NK-92 (cell line): ENCODE results near the gene HINFP.
"Not testable (repeated sequence)": the region's sequence is repeated elsewhere in the genome, so short reads cannot be mapped to it uniquely, and the experiment has no call there.

Experiments
- DNase-seq: peaks from one replicate; lab custom pipeline; 2025; ENCODE audit not compliant: unreplicated experiment; lab: John Stamatoyannopoulos, UW

Gene HINFP

DNA sequence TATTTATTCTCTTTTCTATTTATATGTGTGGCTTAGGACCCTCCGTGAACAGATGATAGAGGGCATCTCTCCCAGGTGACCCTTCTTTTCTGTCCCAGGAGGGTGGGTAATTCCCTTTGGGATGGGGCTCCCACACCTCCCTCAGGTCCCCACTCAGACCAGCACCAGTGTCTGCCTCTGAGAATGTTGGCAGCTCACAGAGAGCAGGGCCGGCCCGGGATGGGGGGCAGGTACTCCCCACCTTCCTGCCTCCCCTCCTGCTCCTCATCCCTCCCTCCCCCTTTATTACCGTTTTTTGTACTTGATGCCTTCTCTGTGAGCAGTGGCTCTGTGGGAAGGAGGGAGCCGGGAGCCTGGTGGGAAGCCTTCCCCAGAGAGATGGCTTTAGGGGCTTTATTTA, 4.8 kb upstream of the HINFP start:
- no peak for DNase-seq

DNA sequence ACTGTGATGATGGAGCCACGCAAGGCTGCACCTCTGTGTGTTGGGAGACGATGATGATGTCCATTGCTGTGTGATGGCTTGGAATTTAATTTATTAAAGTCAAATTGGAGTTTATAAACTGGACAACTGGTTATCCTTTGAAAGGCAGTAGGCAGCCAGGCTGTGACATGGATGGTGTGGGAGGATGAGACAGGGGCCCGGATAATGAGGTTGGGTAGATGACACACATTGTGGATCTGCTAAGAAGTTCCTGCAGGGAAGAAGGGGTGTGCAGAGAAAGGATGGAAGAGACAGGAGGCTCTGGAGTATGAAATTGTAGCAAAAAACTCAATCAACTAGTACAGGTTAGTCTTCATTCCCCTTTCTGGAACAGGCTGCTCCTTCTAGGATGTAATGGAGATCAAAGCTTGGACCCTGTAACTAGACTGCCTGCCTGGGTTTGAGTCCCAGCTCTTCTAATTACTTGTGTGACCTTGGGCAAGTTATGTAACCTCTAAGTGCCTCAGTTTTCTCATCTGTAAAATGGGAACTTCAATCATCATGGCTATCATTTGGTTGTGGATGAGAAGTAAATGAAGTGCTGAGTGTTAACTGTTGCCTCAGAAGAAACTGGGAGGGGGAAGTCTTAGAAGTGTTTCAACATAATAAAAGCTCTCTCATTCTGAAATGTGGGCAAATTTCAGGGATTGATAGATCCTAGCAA, 4.2 kb upstream of the HINFP start:
- no peak for DNase-seq

GRCh38 chr11:119118227-119118626, 3.2 kb upstream of the HINFP start:
- DNase-seq, result no peak

DNA sequence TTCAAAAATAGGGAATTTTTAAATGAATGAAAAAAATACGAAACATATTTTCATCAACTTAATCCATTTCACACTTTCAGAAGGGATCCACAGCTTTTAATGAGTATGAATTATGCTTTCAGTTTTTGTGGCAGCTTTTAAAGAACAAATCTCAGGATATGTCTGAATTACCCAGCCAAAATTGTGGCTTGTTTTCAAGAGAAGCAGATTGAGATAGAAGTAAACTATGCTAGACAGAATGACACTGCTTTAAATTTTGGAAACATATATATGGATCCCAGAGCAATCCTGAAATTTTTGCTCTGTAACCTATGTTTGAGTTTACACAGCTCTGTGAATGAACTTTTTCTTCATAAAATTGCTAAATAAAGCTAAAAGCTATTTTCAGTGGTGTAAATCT, 2.4 kb upstream of the HINFP start:
- no peak for DNase-seq

GRCh38 chr11:119120639-119121007, 757 bp upstream of the HINFP start:
- no peak for DNase-seq

DNA sequence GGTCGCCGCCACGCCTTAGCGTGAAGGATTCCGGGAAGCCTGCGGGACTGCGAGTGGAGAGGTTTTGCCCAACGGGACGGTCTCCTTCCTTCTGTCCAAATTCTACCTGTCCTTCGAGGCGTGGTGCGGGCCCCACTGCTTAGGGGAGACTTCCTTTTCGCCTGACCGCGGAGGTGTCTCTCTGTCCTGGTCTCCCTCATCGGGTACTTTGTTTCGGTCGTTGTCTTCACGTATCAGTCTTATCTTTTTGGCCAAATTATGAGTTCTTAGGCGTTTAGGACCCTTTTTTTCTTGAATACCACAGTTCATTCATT, 388 bp downstream of the HINFP start:
- DNase-seq, result no peak

DNA sequence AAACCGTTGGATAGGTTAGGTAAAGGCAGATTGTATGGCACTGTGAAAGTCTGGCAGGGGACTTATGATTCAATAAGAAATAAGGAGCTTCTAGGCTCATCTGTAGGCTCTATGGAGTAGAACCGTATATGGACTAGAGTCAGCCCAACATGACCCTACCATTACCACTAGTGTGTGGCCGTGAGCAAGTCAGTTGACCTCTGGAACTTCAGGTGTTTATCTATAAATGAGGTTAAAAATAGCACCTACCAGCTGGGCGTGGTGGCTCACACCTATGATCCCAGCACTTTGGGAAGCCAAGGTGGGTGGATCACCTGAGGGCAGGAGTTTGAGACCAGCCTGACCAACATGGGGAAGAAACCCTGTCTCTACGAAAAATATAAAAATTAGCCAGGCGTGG, 4.4 kb downstream of the HINFP start:
- DNase-seq, result no peak

DNA sequence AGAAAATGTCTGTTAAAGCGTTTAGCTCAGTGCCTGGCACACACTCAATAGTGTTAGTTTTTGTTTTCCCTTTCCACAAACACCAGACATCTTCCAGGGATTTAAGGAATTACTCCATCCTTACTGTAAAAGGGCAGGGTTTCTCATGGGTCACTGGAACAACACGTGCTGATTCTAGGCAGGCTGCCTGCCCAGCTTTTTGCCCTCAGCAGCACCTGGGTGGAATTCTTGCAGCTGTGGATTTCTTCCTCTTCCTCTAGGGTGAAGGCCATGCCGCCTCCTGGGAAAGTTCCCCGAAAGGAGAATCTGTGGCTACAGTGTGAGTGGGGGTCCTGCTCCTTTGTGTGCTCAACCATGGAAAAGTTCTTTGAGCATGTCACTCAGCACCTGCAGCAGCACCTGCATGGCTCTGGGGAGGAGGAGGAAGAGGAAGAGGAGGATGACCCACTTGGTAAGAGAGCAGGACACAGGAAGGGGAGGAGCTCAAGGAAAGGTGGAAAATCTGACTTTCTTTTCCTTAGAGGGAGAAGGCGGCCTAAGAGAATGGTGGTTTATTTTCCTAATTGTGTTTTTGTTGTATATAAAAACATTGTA, 5.4 kb downstream of the HINFP start:
- no peak for DNase-seq

DNA sequence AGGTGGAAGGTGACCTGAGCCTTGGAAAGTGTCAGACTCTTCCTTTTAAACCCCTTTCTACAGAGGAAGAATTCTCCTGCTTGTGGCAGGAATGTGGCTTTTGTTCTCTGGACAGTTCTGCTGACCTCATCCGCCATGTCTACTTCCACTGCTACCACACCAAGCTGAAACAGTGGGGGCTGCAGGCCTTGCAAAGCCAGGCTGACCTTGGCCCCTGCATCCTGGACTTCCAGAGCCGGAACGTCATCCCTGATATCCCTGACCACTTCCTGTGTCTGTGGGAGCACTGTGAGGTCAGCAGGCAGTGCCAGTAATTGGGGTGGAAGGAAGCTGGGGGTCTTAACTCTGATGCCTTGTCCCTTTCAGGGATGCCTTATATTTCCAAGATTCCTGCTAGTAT, 9.3 kb downstream of the HINFP start:
- no peak for DNase-seq

DNA sequence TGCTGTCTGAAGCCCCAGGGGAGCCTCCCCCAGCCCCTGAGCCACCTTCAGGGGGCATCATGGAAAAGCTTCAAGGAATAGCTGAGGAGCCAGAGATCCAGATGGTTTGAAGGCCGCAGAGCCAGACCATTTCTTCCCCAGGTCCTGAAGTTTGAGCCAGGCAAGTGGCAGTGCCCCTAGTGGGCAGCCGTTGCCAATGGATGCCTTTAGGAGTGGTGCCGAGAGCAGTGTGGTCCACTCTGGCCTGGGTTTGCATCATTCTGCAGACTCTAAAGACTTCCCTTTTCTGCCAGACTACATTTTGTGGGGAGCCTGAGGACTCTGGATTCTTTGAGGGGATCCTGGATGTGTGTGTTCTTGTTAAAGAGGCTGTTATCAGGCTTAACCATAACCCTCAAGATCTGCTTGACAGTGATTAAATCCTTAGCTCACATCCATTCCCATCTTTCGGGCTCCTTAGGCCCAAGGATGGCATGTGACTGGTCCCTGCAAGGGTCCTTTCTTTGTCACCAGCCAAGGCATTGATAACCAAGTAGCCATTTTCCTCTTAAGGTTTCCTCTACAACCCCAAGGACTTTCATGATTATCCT, 13.1 kb downstream of the HINFP start:
- no peak for DNase-seq

DNA sequence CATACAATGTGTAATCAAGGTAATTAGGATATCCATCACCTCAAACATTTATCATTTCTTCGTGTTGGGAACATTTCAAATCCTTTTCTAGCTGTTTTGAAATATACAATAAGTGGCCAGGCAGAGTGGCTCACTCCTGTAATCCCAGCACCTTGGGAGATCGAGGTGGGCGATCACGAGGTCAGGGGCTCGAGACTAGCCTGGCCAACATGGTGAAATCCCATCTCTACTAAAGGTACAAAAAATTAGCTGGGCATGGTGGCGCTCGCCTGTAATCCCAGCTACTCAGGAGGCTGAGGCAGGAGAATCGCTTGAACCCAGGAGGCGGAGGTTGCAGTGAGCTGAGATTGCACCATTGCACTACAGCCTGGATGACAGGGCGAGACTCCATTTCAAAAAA, 17.9 kb downstream of the HINFP start:
- DNase-seq, result not testable (repeated sequence)

GRCh38 chr11:119144825-119145486, 23.6 kb downstream of the HINFP start:
- DNase-seq, result no peak

GRCh38 chr11:119145551-119145950, 24.2 kb downstream of the HINFP start:
- no peak for DNase-seq

DNA sequence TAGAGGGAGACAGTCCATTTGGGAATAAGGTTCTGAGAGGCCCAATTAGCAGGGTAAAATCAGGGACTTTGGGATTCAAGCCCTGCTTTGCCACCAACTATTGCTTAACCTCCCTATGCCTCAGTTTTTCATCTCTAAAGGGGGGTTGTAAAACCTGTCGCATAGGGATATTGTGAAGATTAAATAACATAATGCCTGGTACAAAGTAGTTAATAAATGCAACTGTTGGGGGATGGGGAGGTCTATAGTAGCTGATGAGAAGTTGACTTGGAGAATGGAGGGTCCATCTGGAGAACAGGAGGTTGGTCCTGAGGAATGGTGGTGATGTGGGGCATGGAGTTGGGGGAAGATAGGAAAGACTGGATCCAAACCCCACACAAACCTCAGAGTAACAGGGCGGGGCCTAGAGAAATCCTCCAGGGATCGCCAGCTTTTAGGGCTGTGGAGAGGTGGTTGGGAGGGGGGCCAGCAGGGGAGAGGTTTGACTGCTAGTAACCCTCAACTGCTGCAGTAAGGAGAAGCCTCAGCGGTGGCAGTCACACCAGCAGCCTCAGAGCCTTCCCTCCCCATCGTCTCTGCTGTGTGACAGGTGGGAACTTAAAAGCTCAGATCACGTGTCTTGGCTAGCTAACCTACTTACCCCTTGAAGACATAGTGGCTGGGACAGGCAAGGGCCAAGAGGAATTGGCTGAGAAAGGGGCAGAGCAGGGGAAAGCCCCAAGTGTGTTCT, 26.4 kb downstream of the HINFP start:
- no peak for DNase-seq

DNA sequence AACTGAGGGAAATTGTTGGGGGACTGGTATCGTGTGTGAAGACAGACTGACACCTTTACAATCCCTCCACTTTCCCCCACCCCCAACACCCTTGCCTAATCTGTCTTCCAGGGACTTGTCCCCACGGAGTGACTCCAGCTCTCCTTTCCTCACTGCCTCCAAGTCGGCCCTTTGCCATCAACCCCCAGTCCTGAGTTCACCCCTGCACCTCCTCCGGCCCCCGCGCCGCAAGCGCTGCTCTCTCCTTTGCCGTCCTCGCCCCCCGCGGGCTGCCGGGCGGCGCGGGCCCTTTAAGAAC, 27.3 kb downstream of the HINFP start:
- DNase-seq, result no peak

DNA sequence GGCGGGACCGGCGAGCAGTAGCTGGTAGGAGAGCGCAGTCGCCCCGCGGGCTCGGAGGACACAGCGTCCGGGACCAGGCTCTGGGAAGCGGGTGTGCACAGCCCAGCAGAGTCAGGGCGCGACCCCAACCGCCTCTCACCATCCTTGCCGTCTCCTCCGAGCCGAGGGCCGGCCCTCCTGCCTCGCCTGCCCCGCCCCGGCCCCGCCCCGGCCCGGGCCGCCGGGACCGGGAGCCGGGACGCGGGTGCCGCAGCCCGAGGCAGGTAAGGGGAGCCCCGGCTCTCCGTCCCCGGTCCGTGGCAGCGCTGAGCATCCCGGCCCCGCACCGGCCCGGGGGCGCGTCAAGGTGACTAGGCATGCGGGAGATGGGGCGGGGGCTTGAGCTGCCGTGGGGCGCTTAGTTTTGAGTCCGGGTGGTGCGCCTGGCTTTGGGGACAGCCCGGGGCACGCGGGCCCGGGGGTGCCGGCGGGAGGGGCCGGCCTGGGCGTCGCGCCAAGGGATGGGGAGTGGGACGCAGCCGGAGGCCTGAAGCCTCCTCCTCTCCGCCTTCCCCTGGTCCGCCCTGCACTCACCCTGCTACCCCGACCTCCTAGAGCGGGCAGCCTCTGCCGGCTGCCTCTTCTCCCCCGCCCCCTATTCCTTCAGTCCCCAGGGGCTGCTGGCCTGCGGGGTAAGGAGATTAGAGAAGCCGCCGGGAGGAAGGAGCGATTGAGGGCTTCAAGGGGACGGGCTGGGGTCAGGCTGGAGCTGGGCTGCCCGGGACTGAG, 27.8 kb downstream of the HINFP start, which contains the start of gene ABCG4:
TSS of gene ABCG4 (plus strand) at position 35 of the 768 bp plus-strand sequence. CDS start 914 bp downstream, outside the sequence.
- DNase-seq, result no peak

- no peak for DNase-seq
Measured at GRCh38 chr11:119149786-119150275, 28.5 kb downstream of the HINFP start.

DNA sequence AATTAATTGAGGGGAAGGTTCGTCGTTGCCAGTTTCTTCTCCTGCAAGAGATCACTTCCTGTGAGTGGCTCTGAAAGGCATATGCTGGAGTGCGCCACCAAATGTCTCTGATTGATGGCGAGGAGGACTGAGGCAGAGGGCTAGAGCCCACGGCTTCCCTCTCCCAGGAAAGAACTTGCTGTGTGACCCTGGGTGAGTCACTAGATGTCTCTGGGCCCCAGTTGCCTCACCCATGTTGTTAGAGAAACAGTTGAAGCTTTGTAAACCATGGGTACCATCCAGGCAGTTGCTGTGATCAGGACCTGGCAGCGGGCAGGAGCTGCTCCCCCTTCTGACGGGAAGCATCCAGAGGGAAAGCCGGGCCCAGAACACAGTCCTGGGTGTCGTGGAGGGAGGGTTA, 30.7 kb downstream of the HINFP start:
- no peak for DNase-seq

- no peak for DNase-seq
Measured at GRCh38 chr11:119152604-119153003, 31.2 kb downstream of the HINFP start.

GRCh38 chr11:119153049-119153818, 31.9 kb downstream of the HINFP start:
- no peak for DNase-seq
